ENCODE results near the gene PTCHD4. TPM values are rescaled to one million over a fixed set of nuclear protein-coding genes. Genes with fewer than 3 reads are reported as not detected.

PTCHD4 gene
- total RNA-seq, 1 experiment from 2014 or later, result 0.96 TPM

DNA sequence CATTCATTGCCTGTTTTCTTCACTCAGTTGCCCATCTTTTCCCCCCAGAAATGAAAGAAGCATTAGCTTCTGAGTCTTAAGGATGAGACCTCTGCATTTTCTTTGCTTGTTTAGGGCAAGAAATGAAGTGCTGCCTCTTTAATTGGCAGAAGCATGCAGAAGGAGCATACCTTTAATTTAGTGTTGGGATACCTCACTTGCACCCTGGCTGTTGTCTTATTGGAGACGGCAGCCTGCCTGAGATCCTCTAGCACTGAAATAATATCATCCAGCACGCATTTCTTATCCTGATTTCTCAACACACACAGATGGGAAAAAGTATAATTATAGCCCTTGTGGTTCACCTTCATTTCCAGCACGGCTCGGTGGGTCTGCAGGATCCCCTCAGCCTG is 43.1 kb downstream of the PTCHD4 start:
- Mint-ChIP-seq H3K9me3 (no peaks in the 10 kb centered on the region), H3K27ac (no peak overlapping the region), H3K27me3 (ENCODE audit: low read depth) (peaks cover 54% of the 10 kb centered on the region), H3K4me3 (peak overlapping the region; percentile 72 to 84), H3K36me3 (ENCODE audit: insufficient read depth in 1 of 3, low read depth in 3 of 3) (no peaks in the 10 kb centered on the region), H3K4me1 (peaks cover 8 to 15% of the 10 kb centered on the region in 2 experiments)
- Histone ChIP-seq H3K4me2 (ENCODE audit: insufficient read depth, insufficient read length, low read length) (peak overlapping the region; percentile 70), H3K56ac (ENCODE audit: insufficient read length, low read depth, low read length) (no peak overlapping the region), H4K8ac (replicated peaks; ENCODE audit: insufficient read length, low read depth, low read length) (no peak overlapping the region), H3K9me3 (ENCODE audit: control insufficient read depth, low read depth, low read length) (no peaks in the 10 kb centered on the region), H2BK15ac (ENCODE audit: low read depth, low read length) (no peak overlapping the region), H4K91ac (ENCODE audit: insufficient read length, low read depth, low read length) (no peak overlapping the region), H4K5ac (ENCODE audit: insufficient read length, low read depth, low read length) (no peak overlapping the region), H2AFZ (ENCODE audit: low read length) (no peak overlapping the region), H3K79me1 (ENCODE audit: insufficient read depth, low read depth, low read length, poor library complexity, severe bottlenecking) (no peaks in the 10 kb centered on the region), H3K4ac (ENCODE audit: low read depth, low read length) (no peak overlapping the region), H2BK12ac (ENCODE audit: insufficient read length, low read depth, low read length) (no peak overlapping the region), H2AK5ac (ENCODE audit: insufficient read length, low read length) (no peak overlapping the region), H3K18ac (ENCODE audit: insufficient read length, low read depth, low read length) (no peak overlapping the region), H2BK120ac (ENCODE audit: low read depth, low read length, poor library complexity, severe bottlenecking) (no peak overlapping the region), H3K23ac (ENCODE audit: insufficient read length, low read depth, low read length) (no peak overlapping the region), H2BK20ac (ENCODE audit: low read depth, low read length, poor library complexity, severe bottlenecking) (no peak overlapping the region), H4K20me1 (ENCODE audit: control insufficient read depth, insufficient read depth, insufficient read length) (no peaks in the 10 kb centered on the region), H3K27ac (ENCODE audit: insufficient read length, low read depth, low read length) (no peak overlapping the region), H3K23me2 (ENCODE audit: insufficient read length, low read depth, low read length, poor library complexity, severe bottlenecking) (peaks cover 7% of the 10 kb centered on the region), H3K9ac (ENCODE audit: extremely low read depth, insufficient read length, low read length) (no peak overlapping the region), H2BK5ac (ENCODE audit: insufficient read length, low read length) (no peak overlapping the region), H3K14ac (ENCODE audit: insufficient read depth, low read length) (no peak overlapping the region), H3K79me2 (ENCODE audit: insufficient read depth, low read length) (no peaks in the 10 kb centered on the region), H3T11ph (ENCODE audit: low read length) (no peak overlapping the region), H3K4me1 (ENCODE audit: insufficient read depth, low read length) (no peaks in the 10 kb centered on the region), H3K27me3 (ENCODE audit: insufficient read depth, low read length) (peaks cover 14% of the 10 kb centered on the region; the same call in 1 of the 2 replicates)
- TF ChIP-seq, protein P1, sequence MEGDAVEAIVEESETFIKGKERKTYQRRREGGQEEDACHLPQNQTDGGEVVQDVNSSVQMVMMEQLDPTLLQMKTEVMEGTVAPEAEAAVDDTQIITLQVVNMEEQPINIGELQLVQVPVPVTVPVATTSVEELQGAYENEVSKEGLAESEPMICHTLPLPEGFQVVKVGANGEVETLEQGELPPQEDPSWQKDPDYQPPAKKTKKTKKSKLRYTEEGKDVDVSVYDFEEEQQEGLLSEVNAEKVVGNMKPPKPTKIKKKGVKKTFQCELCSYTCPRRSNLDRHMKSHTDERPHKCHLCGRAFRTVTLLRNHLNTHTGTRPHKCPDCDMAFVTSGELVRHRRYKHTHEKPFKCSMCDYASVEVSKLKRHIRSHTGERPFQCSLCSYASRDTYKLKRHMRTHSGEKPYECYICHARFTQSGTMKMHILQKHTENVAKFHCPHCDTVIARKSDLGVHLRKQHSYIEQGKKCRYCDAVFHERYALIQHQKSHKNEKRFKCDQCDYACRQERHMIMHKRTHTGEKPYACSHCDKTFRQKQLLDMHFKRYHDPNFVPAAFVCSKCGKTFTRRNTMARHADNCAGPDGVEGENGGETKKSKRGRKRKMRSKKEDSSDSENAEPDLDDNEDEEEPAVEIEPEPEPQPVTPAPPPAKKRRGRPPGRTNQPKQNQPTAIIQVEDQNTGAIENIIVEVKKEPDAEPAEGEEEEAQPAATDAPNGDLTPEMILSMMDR (conservative IDR thresholded peaks at IDR 0.05), result no peak
- no CpG with 5 or more reads among the region's 4 CpGs for WGBS (ENCODE audit: extremely low coverage, insufficient read length, low lambda C conversion rate)
- no peak for DNase-seq
